ENCODE data around the gene TMPRSS3.

DNA sequence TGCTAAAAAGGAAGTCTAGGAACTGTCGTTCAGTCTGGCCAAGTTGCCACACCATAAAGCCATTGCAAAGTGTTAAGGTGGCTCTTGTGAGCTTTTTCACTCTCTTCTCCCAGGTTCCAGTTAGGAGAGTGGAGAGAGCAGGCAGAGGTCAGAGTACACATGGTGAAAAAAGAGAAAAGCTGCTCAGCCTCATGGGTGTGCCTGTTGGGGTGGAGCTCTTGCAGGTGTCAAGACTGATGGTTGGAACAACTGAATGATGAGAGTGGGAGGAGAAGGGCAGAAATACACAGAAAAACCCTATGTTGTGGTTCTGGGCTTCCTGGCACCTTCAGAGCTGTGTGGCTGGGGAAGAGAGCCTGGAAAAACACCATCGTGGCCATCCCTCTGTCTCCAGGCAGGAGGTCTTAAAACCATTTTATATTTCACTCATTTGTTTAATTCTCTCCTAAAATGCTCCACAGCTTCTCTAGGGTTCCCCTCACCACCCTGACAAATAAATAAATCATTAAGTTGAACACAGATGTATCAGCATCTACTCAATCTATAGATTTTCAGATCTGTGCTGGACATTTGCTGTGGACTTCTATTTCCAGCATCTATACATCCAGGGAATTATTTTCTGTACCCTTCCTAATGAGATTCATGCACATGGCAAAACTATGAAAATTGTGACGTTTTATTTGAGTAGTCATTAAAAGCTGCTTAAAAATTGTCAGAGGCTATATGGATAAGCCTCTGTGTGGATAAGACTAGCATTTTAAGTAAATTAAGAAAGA is 25.4 kb upstream of the TMPRSS3 start:
- TF ChIP-seq ARID2 (CRISPR knock-in tag; IDR thresholded peaks at IDR 0.05; ENCODE audit: borderline replicate concordance) (no peak), GTF3A (CRISPR knock-in tag; conservative IDR thresholded peaks at IDR 0.05) (no peak), NPAS2 (CRISPR knock-in tag; IDR thresholded peaks at IDR 0.05; ENCODE audit: borderline replicate concordance) (no peak), EP300 (IDR thresholded peaks at IDR 0.05; ENCODE audit: low read depth in 2 of 2, low read length in 2 of 2) (no peak), EP300 (CRISPR knock-in tag; IDR thresholded peaks at IDR 0.05; ENCODE audit: borderline replicate concordance) (no peak)
- TF ChIP-seq, protein P1, sequence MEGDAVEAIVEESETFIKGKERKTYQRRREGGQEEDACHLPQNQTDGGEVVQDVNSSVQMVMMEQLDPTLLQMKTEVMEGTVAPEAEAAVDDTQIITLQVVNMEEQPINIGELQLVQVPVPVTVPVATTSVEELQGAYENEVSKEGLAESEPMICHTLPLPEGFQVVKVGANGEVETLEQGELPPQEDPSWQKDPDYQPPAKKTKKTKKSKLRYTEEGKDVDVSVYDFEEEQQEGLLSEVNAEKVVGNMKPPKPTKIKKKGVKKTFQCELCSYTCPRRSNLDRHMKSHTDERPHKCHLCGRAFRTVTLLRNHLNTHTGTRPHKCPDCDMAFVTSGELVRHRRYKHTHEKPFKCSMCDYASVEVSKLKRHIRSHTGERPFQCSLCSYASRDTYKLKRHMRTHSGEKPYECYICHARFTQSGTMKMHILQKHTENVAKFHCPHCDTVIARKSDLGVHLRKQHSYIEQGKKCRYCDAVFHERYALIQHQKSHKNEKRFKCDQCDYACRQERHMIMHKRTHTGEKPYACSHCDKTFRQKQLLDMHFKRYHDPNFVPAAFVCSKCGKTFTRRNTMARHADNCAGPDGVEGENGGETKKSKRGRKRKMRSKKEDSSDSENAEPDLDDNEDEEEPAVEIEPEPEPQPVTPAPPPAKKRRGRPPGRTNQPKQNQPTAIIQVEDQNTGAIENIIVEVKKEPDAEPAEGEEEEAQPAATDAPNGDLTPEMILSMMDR (CRISPR knock-in tag; IDR thresholded peaks at IDR 0.05), result no peak
- TF ChIP-seq, protein P2, sequence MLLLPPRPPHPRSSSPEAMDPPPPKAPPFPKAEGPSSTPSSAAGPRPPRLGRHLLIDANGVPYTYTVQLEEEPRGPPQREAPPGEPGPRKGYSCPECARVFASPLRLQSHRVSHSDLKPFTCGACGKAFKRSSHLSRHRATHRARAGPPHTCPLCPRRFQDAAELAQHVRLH (CRISPR knock-in tag; IDR thresholded peaks at IDR 0.05; ENCODE audit: borderline replicate concordance, low read depth), result no peak
- TF ChIP-seq, protein P3, sequence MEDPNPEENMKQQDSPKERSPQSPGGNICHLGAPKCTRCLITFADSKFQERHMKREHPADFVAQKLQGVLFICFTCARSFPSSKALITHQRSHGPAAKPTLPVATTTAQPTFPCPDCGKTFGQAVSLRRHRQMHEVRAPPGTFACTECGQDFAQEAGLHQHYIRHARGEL (CRISPR knock-in tag; IDR thresholded peaks at IDR 0.05), result no peak

Data from HepG2 (cell line).